ENCODE results near the gene CACNA1F. TPM values are rescaled to one million over a fixed set of nuclear protein-coding genes. Genes with fewer than 3 reads are reported as not detected.

Gene CACNA1F
- total and polyA plus RNA-seq, 9 of the 15 experiments (the other 6 are each of a cell fraction or from before 2014, with no cell fraction given) = under 0.01 to 0.41 (median 0.03) TPM; not detected in 3

GRCh38 chrX:49163555-49164419 is 69.4 kb downstream of the CACNA1F start (continued):
- no peak for TF ChIP-seq PURB (CRISPR knock-in tag; IDR thresholded peaks at IDR 0.05; ENCODE audit: low read depth)
- TF ChIP-seq ARID1B (IDR thresholded peaks at IDR 0.05) = peak; percentile 38; the same call in 1 of the 2 replicates
- TF ChIP-seq ZNF740 (CRISPR knock-in tag; IDR thresholded peaks at IDR 0.05) = no peak
- 0 out of 4 replicates have a peak, but pooled peaks of 1 of the 2 experiments have one; percentile 25 for TF ChIP-seq ZNF740 (tag; IDR thresholded peaks at IDR 0.05)
- TF ChIP-seq STAT5A (IDR thresholded peaks at IDR 0.05; ENCODE audit: borderline replicate concordance, low read length) = no peak
- TF ChIP-seq ZBTB17 (CRISPR knock-in tag; IDR thresholded peaks at IDR 0.05) = no peak
- no peak for TF ChIP-seq ZBED1 (IDR thresholded peaks at IDR 0.05)
- peak; percentile 33; the same call in 1 of the 2 replicates for TF ChIP-seq MBD2 (IDR thresholded peaks at IDR 0.05; ENCODE audit: borderline replicate concordance, low read depth)
- no peak for TF ChIP-seq SMARCA5 (IDR thresholded peaks at IDR 0.05)
- peak in 1 of 2 experiments; percentile 58; a peak in 1 of 4 replicates for TF ChIP-seq BCLAF1 (IDR thresholded peaks at IDR 0.05; ENCODE audit: borderline replicate concordance in 1 of 2, control insufficient read depth in 1 of 2, low read depth in 2 of 2, low read length in 1 of 2)
- no peak for TF ChIP-seq PRPF4 (IDR thresholded peaks at IDR 0.05; ENCODE audit: insufficient read depth, low read depth, low read length, poor library complexity, severe bottlenecking)
- no peak for TF ChIP-seq RNF2 (IDR thresholded peaks at IDR 0.05)
- peak; percentile 39; the same call in 1 of the 2 replicates for TF ChIP-seq USF1 (CRISPR knock-in tag; IDR thresholded peaks at IDR 0.05)
- TF ChIP-seq NR2C2 (CRISPR knock-in tag; IDR thresholded peaks at IDR 0.05) = no peak
- TF ChIP-seq NR2C2 (tag; IDR thresholded peaks at IDR 0.05) = peak; percentile 64
- no peak for TF ChIP-seq HBP1 (CRISPR knock-in tag; IDR thresholded peaks at IDR 0.05)
- TF ChIP-seq ZBTB12 (CRISPR knock-in tag; IDR thresholded peaks at IDR 0.05) = no peak
- TF ChIP-seq ZBTB9 (CRISPR knock-in tag; IDR thresholded peaks at IDR 0.05) = 0 out of 2 replicates have a peak, but pooled peaks have one; percentile 56
